ENCODE results near the gene ATRN. TPM values are rescaled to one million over a fixed set of nuclear protein-coding genes. Genes with fewer than 3 reads are reported as not detected.

Gene ATRN
- total and polyA plus RNA-seq, 7 donors: 1.2 to 16.1 (median 11.4) TPM

GRCh38 chr20:3670511-3670910 is 199.7 kb downstream of the ATRN start:
- H3K4me3 ChIP-seq: no peak overlapping the region
- H3K4me1 ChIP-seq: peaks cover 0 to 24% (median 19%) of the 10 kb centered on the region in 4 donors
- H3K27me3 ChIP-seq: peaks cover 0 to 5% (median 0%) of the 10 kb centered on the region in 3 donors
- TF ChIP-seq EP300 (IDR thresholded peaks at IDR 0.05) (no peak), CTCF (IDR thresholded peaks at IDR 0.05) (no peak), POLR2AphosphoS5 (IDR thresholded peaks at IDR 0.05) (no peak), POLR2A (IDR thresholded peaks at IDR 0.05) (no peak)
- intact Hi-C loops (cut with DNase I): no loop called here
- peaks cover 0 to 62% (median 34%) of the 10 kb centered on the region in 4 donors for H3K36me3 ChIP-seq
- WGBS, 2 donors: 51 to 52% methylated on average over 6 of the region's 6 CpGs
- peak overlapping the region in 3 of 4 donors; percentile 21 to 53 (median 39) for H3K27ac ChIP-seq
- DNase-seq: no peak
- H3K9me3 ChIP-seq: no peaks in the 10 kb centered on the region

GRCh38 chr20:3670945-3671344 is 200.1 kb downstream of the ATRN start:
- no peak overlapping the region for H3K4me3 ChIP-seq
- no peaks in the 10 kb centered on the region for H3K9me3 ChIP-seq
- peak overlapping the region in 1 of 4 donors; percentile 39 for H3K27ac ChIP-seq
- TF ChIP-seq EP300 (IDR thresholded peaks at IDR 0.05) (no peak), POLR2A (IDR thresholded peaks at IDR 0.05) (no peak), POLR2AphosphoS5 (IDR thresholded peaks at IDR 0.05) (no peak), CTCF (IDR thresholded peaks at IDR 0.05) (no peak)
- intact Hi-C loops (cut with DNase I): no loop called here
- H3K4me1 ChIP-seq: peaks cover 0 to 24% (median 18%) of the 10 kb centered on the region in 4 donors
- DNase-seq: no peak
- H3K36me3 ChIP-seq: peaks cover 0 to 62% (median 36%) of the 10 kb centered on the region in 4 donors
- H3K27me3 ChIP-seq: peaks cover 0 to 5% (median 0%) of the 10 kb centered on the region in 3 donors
- 82 to 83% methylated on average over 10 of the region's 10 CpGs for WGBS, 2 donors

- Histone ChIP-seq H3K36me3 (peaks cover 0 to 62% (median 37%) of the 10 kb centered on the region in 4 donors), H3K4me3 (no peak overlapping the region), H3K9me3 (no peaks in the 10 kb centered on the region), H3K27me3 (peaks cover 0 to 5% (median 0%) of the 10 kb centered on the region in 3 donors), H3K27ac (no peak overlapping the region), H3K4me1 (peaks cover 0 to 25% (median 21%) of the 10 kb centered on the region in 4 donors)
- intact Hi-C loops (cut with DNase I): no loop called here
- 39 to 55% methylated on average over 23 of the region's 23 CpGs for WGBS, 2 donors
- DNase-seq: no peak
- TF ChIP-seq POLR2A (IDR thresholded peaks at IDR 0.05) (no peak), EP300 (IDR thresholded peaks at IDR 0.05) (no peak), POLR2AphosphoS5 (IDR thresholded peaks at IDR 0.05) (no peak), CTCF (IDR thresholded peaks at IDR 0.05) (no peak)
Observed at GRCh38 chr20:3671986-3672546, 201.2 kb downstream of the ATRN start.

GRCh38 chr20:3672547-3673171 is 201.8 kb downstream of the ATRN start:
- no peak for DNase-seq
- H3K9me3 ChIP-seq: no peaks in the 10 kb centered on the region
- TF ChIP-seq EP300 (IDR thresholded peaks at IDR 0.05) (no peak), POLR2A (IDR thresholded peaks at IDR 0.05) (no peak), CTCF (IDR thresholded peaks at IDR 0.05) (no peak), POLR2AphosphoS5 (IDR thresholded peaks at IDR 0.05) (no peak)

More at GRCh38 chr20:3672547-3673171, 201.8 kb downstream of the ATRN start:
- peaks cover 0 to 5% (median 0%) of the 10 kb centered on the region in 3 donors for H3K27me3 ChIP-seq
- peaks cover 0 to 62% (median 37%) of the 10 kb centered on the region in 4 donors for H3K36me3 ChIP-seq
- intact Hi-C loops (cut with DNase I): no loop called here
- peaks cover 0 to 31% (median 27%) of the 10 kb centered on the region in 4 donors for H3K4me1 ChIP-seq
- no peak overlapping the region for H3K4me3 ChIP-seq
- 11 to 23% methylated on average over 58 of the region's 58 CpGs for WGBS, 2 donors
- no peak overlapping the region for H3K27ac ChIP-seq

Measured in sigmoid colon (tissue), 7 donors.